ENCODE measurements around the gene FBXW9.
A peak's percentile ranks its signal among the peaks of the same experiment; 100 is the strongest.
"Not testable (repeated sequence)": the region's sequence is repeated elsewhere in the genome, so short reads cannot be mapped to it uniquely, and the experiment has no call there.

FBXW9 gene

DNA sequence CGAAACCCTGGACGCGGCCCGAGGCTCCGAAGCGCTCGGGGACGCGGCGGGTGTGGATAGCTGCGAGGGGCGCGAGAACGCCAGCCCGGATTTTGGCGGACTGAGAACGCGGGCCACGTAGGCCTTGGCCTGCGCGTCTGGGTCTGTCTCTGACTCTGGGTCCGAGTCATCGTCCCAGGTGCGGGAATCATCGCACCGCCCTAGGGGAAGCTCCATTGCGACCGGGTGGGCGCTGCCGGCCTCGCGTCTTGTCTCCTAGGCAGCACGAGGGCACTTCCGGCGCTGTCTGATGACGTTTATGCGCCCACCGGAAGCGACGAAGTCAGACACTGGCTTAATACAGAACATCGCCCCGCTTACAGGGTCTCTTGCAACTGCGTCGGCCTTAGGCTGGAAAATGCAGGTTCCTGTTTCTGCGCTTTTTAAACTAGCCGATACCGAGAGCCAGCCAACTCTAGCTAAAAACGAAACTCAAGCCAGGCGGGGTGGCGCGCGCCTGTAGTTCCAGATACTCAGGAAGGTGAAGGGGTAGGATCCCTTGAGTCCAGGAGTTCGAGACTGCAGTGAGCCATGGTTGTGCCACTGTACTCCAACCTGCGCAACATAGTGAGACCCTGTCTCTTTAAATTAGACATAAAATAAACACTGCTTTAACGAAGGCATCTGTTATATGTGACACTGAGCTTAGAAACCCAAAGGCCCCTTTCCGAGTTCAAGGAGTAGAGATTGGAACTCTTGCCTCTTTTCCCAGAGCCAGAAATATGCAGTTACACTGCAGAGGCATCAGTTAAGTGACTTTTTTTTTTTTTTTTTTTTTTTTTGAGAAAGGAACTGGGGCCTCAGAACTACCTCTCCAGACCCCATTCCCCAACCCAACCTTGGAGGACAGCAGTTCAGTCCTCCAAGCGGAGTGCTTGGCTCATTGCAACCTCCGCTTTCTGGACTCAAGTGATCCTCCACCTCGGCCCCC is at the start of gene FBXW9:
FBXW9 (minus strand) TSS at position 266 of the 970 bp plus-strand sequence; CDS start at position 216, 50 bp downstream.
- Histone ChIP-seq H3K4me1 (ENCODE audit: control insufficient read depth, insufficient read depth, low read length) (peaks cover 16% of the 10 kb centered on the region), H3K27me3 (replicated peaks; ENCODE audit: control insufficient read depth, insufficient read depth, low read length) (no peaks in the 10 kb centered on the region), H3K4me3 (ENCODE audit: low read length) (peak within 1 kb of the TSS; percentile 96), H3K9me3 (ENCODE audit: control insufficient read depth, low read length) (no peaks in the 10 kb centered on the region), H3K9ac (ENCODE audit: low read length) (peak within 1 kb of the TSS; percentile 96), H3K36me3 (ENCODE audit: control insufficient read depth, insufficient read depth, low read length, severe bottlenecking) (peaks cover 31% of the 10 kb centered on the region)
- DNase-seq (ENCODE audit: low read depth), result peak; percentile 96

GRCh38 chr19:12745166-12745897 is 48.9 kb upstream of the FBXW9 start:
- peaks cover 5% of the 10 kb centered on the region for H3K27me3 ChIP-seq (replicated peaks; ENCODE audit: control insufficient read depth, insufficient read depth, low read length)
- DNase-seq (ENCODE audit: low read depth), result no peak
- no peaks in the 10 kb centered on the region for H3K9me3 ChIP-seq (ENCODE audit: control insufficient read depth, low read length)
- no peak overlapping the region for H3K4me3 ChIP-seq (ENCODE audit: low read length)
- H3K9ac ChIP-seq (ENCODE audit: low read length), result no peak overlapping the region
- peaks cover 33% of the 10 kb centered on the region for H3K36me3 ChIP-seq (ENCODE audit: control insufficient read depth, insufficient read depth, low read length, severe bottlenecking)
- H3K4me1 ChIP-seq (ENCODE audit: control insufficient read depth, insufficient read depth, low read length), result peaks cover 6% of the 10 kb centered on the region

DNA sequence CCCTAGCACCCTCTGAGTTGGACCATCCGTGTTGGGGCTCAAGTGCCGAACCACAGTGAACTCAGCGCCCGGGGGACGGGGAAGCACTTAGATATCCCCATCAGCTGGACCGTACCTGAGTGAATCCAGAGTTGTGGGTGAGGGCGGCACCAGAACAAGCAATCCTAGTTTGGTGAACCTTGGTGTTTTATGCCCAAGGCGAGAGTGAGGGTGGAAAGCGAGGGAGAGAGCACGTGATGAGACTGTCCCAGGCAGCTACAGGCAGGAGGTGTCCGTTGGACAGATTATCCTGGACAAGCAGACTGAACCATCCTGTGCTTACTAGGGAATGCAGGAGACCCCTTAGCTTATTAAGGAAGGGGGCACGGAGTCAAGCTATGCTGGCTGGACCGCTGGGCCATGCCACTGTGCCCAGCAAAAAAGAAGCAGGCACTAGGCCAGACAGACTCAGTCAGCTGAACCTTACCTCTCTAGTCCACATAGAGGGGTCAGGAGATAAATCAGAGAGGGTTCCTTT is 41.5 kb upstream of the FBXW9 start:
- Histone ChIP-seq H3K27me3 (replicated peaks; ENCODE audit: control insufficient read depth, insufficient read depth, low read length) (no peaks in the 10 kb centered on the region), H3K36me3 (ENCODE audit: control insufficient read depth, insufficient read depth, low read length, severe bottlenecking) (peaks cover 11% of the 10 kb centered on the region), H3K4me1 (ENCODE audit: control insufficient read depth, insufficient read depth, low read length) (peaks cover 17% of the 10 kb centered on the region), H3K9ac (ENCODE audit: low read length) (peak overlapping the region; percentile 93), H3K4me3 (ENCODE audit: low read length) (peak overlapping the region; percentile 96), H3K9me3 (ENCODE audit: control insufficient read depth, low read length) (no peaks in the 10 kb centered on the region)
- no peak for DNase-seq (ENCODE audit: low read depth)

- H3K36me3 ChIP-seq (ENCODE audit: control insufficient read depth, insufficient read depth, low read length, severe bottlenecking), result peaks cover 11% of the 10 kb centered on the region
- H3K27me3 ChIP-seq (replicated peaks; ENCODE audit: control insufficient read depth, insufficient read depth, low read length), result no peaks in the 10 kb centered on the region
- no peaks in the 10 kb centered on the region for H3K9me3 ChIP-seq (ENCODE audit: control insufficient read depth, low read length)
- H3K4me1 ChIP-seq (ENCODE audit: control insufficient read depth, insufficient read depth, low read length), result peaks cover 22% of the 10 kb centered on the region
- H3K4me3 ChIP-seq (ENCODE audit: low read length), result peak within 1 kb of the TSS; percentile 96
- H3K9ac ChIP-seq (ENCODE audit: low read length), result peak within 1 kb of the TSS; percentile 93
- DNase-seq (ENCODE audit: low read depth), result peak; percentile 99
These were observed 40.8 kb upstream of the FBXW9 start, which contains the start of gene GET3 for GRCh38 chr19:12736995-12737834. GET3 (plus strand) TSS chr19:12737497; CDS start chr19:12737506, 9 bp downstream.

DNA sequence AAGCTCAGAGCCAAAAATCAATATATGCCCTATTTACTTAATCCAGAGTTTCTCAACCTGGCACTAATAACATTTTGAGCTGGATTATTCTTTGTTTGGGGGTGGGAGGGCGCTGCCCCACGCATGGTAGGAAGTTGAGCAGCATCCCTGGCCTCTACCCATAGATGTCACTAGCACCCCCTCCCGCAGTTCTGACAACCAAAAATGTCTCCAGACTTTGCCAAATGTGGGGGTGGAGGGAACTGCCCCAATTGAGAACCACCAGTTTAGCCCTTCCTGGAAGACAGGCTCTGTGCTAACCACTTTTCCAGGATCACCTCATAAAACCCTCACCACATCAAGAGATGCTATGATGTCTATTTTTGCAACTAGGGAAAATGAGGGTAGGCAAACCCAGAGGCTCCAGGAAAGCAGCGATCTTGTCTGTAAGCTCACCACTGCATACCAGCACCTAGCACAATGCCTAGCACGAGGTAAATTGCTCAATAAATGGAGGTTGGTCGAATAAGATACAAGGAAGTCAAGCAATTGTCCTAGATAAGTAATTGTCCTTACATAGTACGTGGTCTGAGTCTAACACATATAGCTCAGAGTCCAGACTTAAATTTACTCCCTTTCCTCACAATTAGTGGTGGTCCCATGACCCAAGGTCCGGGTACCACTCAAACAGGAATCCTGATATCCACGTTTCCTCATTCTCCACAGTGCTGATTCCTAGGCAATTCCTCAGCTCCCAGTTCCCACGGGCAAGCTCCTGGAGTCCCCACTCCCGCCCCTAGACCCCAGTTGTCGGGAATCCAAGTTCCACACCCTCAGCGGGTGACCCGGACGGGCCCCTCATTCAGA is 37.2 kb upstream of the FBXW9 start:
- Histone ChIP-seq H3K4me1 (ENCODE audit: control insufficient read depth, insufficient read depth, low read length) (peaks cover 25% of the 10 kb centered on the region), H3K4me3 (ENCODE audit: low read length) (peak overlapping the region; percentile 92), H3K9me3 (ENCODE audit: control insufficient read depth, low read length) (no peaks in the 10 kb centered on the region), H3K9ac (ENCODE audit: low read length) (peak overlapping the region; percentile 96), H3K27me3 (replicated peaks; ENCODE audit: control insufficient read depth, insufficient read depth, low read length) (no peaks in the 10 kb centered on the region), H3K36me3 (ENCODE audit: control insufficient read depth, insufficient read depth, low read length, severe bottlenecking) (peaks cover 31% of the 10 kb centered on the region)
- peak; percentile 65 for DNase-seq (ENCODE audit: low read depth)

DNA sequence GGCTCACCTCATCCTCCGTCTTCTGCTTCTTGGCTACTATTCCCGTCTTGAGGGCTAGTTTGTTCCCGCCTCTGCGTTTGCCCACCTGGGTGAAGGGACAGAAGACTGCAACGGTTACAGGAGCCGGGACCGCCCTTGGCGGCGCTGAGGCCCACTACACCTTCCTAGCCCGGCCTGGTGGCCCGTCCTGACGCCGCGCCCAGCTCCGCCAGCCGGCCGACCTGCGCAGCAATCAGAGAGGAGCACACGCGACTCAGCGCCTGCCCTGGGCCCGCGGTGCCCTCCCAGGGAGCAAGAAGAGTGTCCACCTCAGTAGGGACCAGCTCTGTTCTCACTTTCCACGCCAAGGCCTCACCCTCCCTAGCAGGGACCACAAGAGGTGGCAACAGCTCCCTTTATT is 34.9 kb upstream of the FBXW9 start:
- no peak overlapping the region for H3K9ac ChIP-seq (ENCODE audit: low read length)
- DNase-seq (ENCODE audit: low read depth), result no peak
- no peaks in the 10 kb centered on the region for H3K27me3 ChIP-seq (replicated peaks; ENCODE audit: control insufficient read depth, insufficient read depth, low read length)
- H3K36me3 ChIP-seq (ENCODE audit: control insufficient read depth, insufficient read depth, low read length, severe bottlenecking), result peaks cover 36% of the 10 kb centered on the region
- H3K9me3 ChIP-seq (ENCODE audit: control insufficient read depth, low read length), result no peaks in the 10 kb centered on the region
- peaks cover 15% of the 10 kb centered on the region for H3K4me1 ChIP-seq (ENCODE audit: control insufficient read depth, insufficient read depth, low read length)
- no peak overlapping the region for H3K4me3 ChIP-seq (ENCODE audit: low read length)

- Histone ChIP-seq H3K4me3 (ENCODE audit: low read length) (no peak overlapping the region), H3K9ac (ENCODE audit: low read length) (no peak overlapping the region), H3K9me3 (ENCODE audit: control insufficient read depth, low read length) (no peaks in the 10 kb centered on the region), H3K36me3 (ENCODE audit: control insufficient read depth, insufficient read depth, low read length, severe bottlenecking) (peaks cover 36% of the 10 kb centered on the region), H3K4me1 (ENCODE audit: control insufficient read depth, insufficient read depth, low read length) (peaks cover 15% of the 10 kb centered on the region), H3K27me3 (replicated peaks; ENCODE audit: control insufficient read depth, insufficient read depth, low read length) (no peaks in the 10 kb centered on the region)
- no peak for DNase-seq (ENCODE audit: low read depth)
These were observed 33.6 kb upstream of the FBXW9 start for GRCh38 chr19:12730064-12730463.

GRCh38 chr19:12727745-12728433 is 31.5 kb upstream of the FBXW9 start:
- Histone ChIP-seq H3K9ac (ENCODE audit: low read length) (no peak overlapping the region), H3K9me3 (ENCODE audit: control insufficient read depth, low read length) (no peaks in the 10 kb centered on the region), H3K4me3 (ENCODE audit: low read length) (no peak overlapping the region), H3K36me3 (ENCODE audit: control insufficient read depth, insufficient read depth, low read length, severe bottlenecking) (peaks cover 36% of the 10 kb centered on the region), H3K4me1 (ENCODE audit: control insufficient read depth, insufficient read depth, low read length) (peaks cover 22% of the 10 kb centered on the region), H3K27me3 (replicated peaks; ENCODE audit: control insufficient read depth, insufficient read depth, low read length) (no peaks in the 10 kb centered on the region)
- no peak for DNase-seq (ENCODE audit: low read depth)

GRCh38 chr19:12726988-12727316 is 30.5 kb upstream of the FBXW9 start:
- Histone ChIP-seq H3K4me3 (ENCODE audit: low read length) (no peak overlapping the region), H3K36me3 (ENCODE audit: control insufficient read depth, insufficient read depth, low read length, severe bottlenecking) (peaks cover 36% of the 10 kb centered on the region), H3K9me3 (ENCODE audit: control insufficient read depth, low read length) (no peaks in the 10 kb centered on the region), H3K4me1 (ENCODE audit: control insufficient read depth, insufficient read depth, low read length) (peaks cover 15% of the 10 kb centered on the region), H3K27me3 (replicated peaks; ENCODE audit: control insufficient read depth, insufficient read depth, low read length) (no peaks in the 10 kb centered on the region), H3K9ac (ENCODE audit: low read length) (no peak overlapping the region)
- DNase-seq (ENCODE audit: low read depth), result no peak

DNA sequence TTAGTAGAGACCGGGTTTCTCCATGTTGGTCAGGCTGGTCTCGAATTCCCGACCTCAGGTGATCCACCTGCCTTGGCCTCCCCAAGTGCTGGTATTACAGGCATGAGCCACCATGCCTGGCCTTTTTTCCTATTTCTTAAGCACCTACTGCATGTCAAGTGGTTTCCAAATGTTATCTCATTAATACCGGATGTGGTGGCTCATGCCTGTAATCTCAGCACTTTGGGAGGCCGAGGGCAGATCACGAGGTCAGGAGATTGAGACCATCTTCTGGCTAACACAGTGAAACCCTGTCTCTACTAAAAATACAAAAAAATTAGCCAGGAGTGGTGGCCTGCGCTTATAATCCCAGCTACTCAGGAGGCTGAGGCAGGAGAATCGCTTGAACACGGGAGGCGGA is 29.2 kb upstream of the FBXW9 start:
- Histone ChIP-seq H3K36me3 (ENCODE audit: control insufficient read depth, insufficient read depth, low read length, severe bottlenecking) (peaks cover 26% of the 10 kb centered on the region), H3K4me1 (ENCODE audit: control insufficient read depth, insufficient read depth, low read length) (peaks cover 17% of the 10 kb centered on the region)
- DNase-seq (ENCODE audit: low read depth); H3K9ac ChIP-seq (ENCODE audit: low read length); H3K27me3 ChIP-seq (replicated peaks; ENCODE audit: control insufficient read depth, insufficient read depth, low read length); H3K4me3 ChIP-seq (ENCODE audit: low read length); H3K9me3 ChIP-seq (ENCODE audit: control insufficient read depth, low read length): not testable (repeated sequence)

All from adipocyte (in vitro differentiated cells).